ENCODE data around the gene COX5A.
"Not testable (repeated sequence)": the region's sequence is repeated elsewhere in the genome, so short reads cannot be mapped to it uniquely, and the experiment has no call there.

GRCh38 chr15:74887537-74888193 lies 50.2 kb downstream of the COX5A start:
- TF ChIP-seq, protein P1, sequence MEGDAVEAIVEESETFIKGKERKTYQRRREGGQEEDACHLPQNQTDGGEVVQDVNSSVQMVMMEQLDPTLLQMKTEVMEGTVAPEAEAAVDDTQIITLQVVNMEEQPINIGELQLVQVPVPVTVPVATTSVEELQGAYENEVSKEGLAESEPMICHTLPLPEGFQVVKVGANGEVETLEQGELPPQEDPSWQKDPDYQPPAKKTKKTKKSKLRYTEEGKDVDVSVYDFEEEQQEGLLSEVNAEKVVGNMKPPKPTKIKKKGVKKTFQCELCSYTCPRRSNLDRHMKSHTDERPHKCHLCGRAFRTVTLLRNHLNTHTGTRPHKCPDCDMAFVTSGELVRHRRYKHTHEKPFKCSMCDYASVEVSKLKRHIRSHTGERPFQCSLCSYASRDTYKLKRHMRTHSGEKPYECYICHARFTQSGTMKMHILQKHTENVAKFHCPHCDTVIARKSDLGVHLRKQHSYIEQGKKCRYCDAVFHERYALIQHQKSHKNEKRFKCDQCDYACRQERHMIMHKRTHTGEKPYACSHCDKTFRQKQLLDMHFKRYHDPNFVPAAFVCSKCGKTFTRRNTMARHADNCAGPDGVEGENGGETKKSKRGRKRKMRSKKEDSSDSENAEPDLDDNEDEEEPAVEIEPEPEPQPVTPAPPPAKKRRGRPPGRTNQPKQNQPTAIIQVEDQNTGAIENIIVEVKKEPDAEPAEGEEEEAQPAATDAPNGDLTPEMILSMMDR (conservative IDR thresholded peaks at IDR 0.05 in 1 of 2, IDR thresholded peaks at IDR 0.05 in 1 of 2; ENCODE audit: extremely low read depth in 1 of 2, insufficient read depth in 1 of 2, low read depth in 1 of 2, low read length in 2 of 2), result not testable (repeated sequence)
- TF ChIP-seq EZH2 (IDR thresholded peaks at IDR 0.05; ENCODE audit: borderline replicate concordance, low read length), result not testable (repeated sequence)

Data from mammary epithelial cell (primary cell).